Measurements from ENCODE around the gene GOLGA2.

- TF ChIP-seq EZH2 (IDR thresholded peaks at IDR 0.05; ENCODE audit: low read length, missing control alignments): no peak
- TF ChIP-seq CTCF (conservative IDR thresholded peaks at IDR 0.05 in 1 of 2, IDR thresholded peaks at IDR 0.05 in 1 of 2; ENCODE audit: low read depth in 1 of 2, low read length in 2 of 2): no peak
These were observed 41.9 kb downstream of the GOLGA2 start for GRCh38 chr9:128233817-128234406.

Data from fibroblast of lung (primary cell).